Hepatocyte (in vitro differentiated cells): ENCODE results near the gene SHISA6. TPM values are rescaled to one million over a fixed set of nuclear protein-coding genes. Genes with fewer than 3 reads are reported as not detected.

Experiments used
- DNase-seq: peaks from one replicate; pipeline ENCODE4 v3.0.0-alpha.2; 2016; ENCODE audit warnings: low spot score
- H2AFZ ChIP-seq: fragments of 200-600 bp; sonication (generic); 2 replicates; pipeline ENCODE4 v1.6.0; 2016; ENCODE audit warnings: antibody characterized with exemption, mild to moderate bottlenecking
- H3K27ac ChIP-seq: fragments of 200-600 bp; sonication (generic); 2 replicates; pipeline ENCODE4 v1.5.1; 2016; ENCODE audit warnings: mild to moderate bottlenecking
- H3K27me3 ChIP-seq: fragments of 200-600 bp; sonication (generic); 2 replicates; pipeline ENCODE4 v1.6.1; 2016
- H3K36me3 ChIP-seq: fragments of 200-600 bp; sonication (generic); replicated peaks from 2 replicates; pipeline ENCODE4 v1.5.1; 2016; ENCODE audit warnings: low read depth; ENCODE audit not compliant: insufficient read depth
- H3K4me1 ChIP-seq: fragments of 200-600 bp; sonication (generic); 2 replicates; pipeline ENCODE4 v1.5.1; 2016; ENCODE audit warnings: mild to moderate bottlenecking, moderate library complexity; ENCODE audit not compliant: insufficient read depth
- H3K4me2 ChIP-seq: fragments of 200-600 bp; sonication (generic); 2 replicates; pipeline ENCODE4 v1.6.0; 2016
- H3K4me3 ChIP-seq: fragments of 200-600 bp; sonication (generic); 2 replicates; pipeline ENCODE4 v1.5.1; 2016; ENCODE audit warnings: mild to moderate bottlenecking
- H3K79me2 ChIP-seq: fragments of 200-600 bp; sonication (generic); 2 replicates; pipeline ENCODE4 v1.6.0; 2017; ENCODE audit warnings: mild to moderate bottlenecking
- H3K9me2 ChIP-seq: fragments of 200-600 bp; sonication (generic); replicated peaks from 2 replicates; pipeline ENCODE4 v1.6.0; 2017; ENCODE audit warnings: mild to moderate bottlenecking; ENCODE audit not compliant: insufficient read depth
- H3K9me3 ChIP-seq: fragments of 200-600 bp; sonication (generic); 2 replicates; pipeline ENCODE4 v1.5.1; 2016; ENCODE audit warnings: low read depth, mild to moderate bottlenecking
- H4K20me1 ChIP-seq: fragments of 200-600 bp; sonication (generic); 2 replicates; pipeline ENCODE4 v1.6.0; 2016; ENCODE audit warnings: mild to moderate bottlenecking; ENCODE audit not compliant: insufficient read depth, poor library complexity, severe bottlenecking
- EZH2 ChIP-seq: fragments of 200-600 bp; sonication (generic); IDR thresholded peaks from 2 replicates; pipeline ENCODE4 v1.6.1; 2016; ENCODE audit warnings: antibody characterized with exemption, mild to moderate bottlenecking, borderline replicate concordance
- EZH2phosphoT487 ChIP-seq: fragments of 200-600 bp; sonication (generic); IDR thresholded peaks from one replicate; pipeline ENCODE4 v1.6.1; 2018; ENCODE audit warnings: antibody characterized with exemption, mild to moderate bottlenecking, low read depth, moderate library complexity; ENCODE audit not compliant: unreplicated experiment, severe bottlenecking
- WGBS: methylation state at CpG from one replicate; pipeline ENCODE4 v1.1.6; 2016; ENCODE audit warnings: low lambda C conversion rate; ENCODE audit errors: missing lambda C conversion rate; 5-methylcytosine and 5-hydroxymethylcytosine counted together
- polyA plus RNA-seq: library from polyadenylated mRNA; unstranded; fragments of >200 nt; fragmentation: Nextera tagmentation; extraction: Ambion mirVana; gene quantifications from 2 replicates; pipeline ENCODE4 v1.2.1, GENCODE V29; 2016
- total RNA-seq: library from RNA; depleted of rRNA; stranded (reverse); fragments of >200 nt; gene quantifications from 2 replicates; pipeline ENCODE4 v1.2.3, GENCODE V29; 2014
- TF ChIP-seq, protein P1 (sequence below): fragments of 200-600 bp; sonication (generic); IDR thresholded peaks from 2 replicates; pipeline ENCODE4 v1.5.1; 2016; ENCODE audit warnings: antibody characterized with exemption, mild to moderate bottlenecking; ENCODE audit not compliant: poor library complexity

The SHISA6 gene
- total and polyA plus RNA-seq, 2 experiments from 2014 or later: 0.21 to 0.80 TPM

DNA sequence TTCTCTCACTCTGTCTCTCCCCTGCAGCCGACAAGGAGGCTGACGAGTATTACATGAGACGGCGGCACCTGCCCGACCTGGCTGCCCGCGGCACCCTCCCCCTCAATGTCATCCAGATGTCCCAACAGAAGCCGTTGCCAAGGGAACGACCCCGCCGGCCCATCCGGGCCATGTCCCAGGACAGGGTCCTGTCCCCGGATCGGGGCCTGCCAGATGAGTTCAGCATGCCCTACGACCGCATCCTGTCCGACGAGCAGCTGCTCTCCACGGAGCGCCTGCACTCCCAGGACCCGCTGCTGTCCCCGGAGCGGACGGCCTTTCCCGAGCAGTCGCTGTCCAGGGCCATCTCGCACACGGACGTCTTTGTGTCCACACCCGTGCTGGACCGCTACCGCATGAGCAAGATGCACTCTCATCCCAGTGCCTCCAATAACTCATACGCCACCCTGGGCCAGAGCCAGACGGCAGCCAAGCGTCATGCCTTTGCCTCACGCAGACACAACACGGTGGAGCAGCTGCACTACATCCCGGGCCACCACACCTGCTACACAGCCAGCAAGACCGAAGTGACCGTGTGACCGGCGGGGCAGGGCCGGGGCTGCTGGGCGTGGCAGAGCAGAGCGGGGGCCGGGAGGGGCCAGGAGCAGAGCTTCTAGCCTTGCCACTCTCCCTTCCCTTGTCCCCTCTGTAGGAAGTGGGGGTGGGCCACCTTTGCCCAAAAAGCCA is 316.9 kb downstream of the SHISA6 start:
- H3K4me1 ChIP-seq: no peaks in the 10 kb centered on the region
- no peaks in the 10 kb centered on the region for H4K20me1 ChIP-seq
- no peaks in the 10 kb centered on the region for H3K79me2 ChIP-seq
- TF ChIP-seq EZH2phosphoT487 (no peak), EZH2 (no peak)
- TF ChIP-seq, protein P1, sequence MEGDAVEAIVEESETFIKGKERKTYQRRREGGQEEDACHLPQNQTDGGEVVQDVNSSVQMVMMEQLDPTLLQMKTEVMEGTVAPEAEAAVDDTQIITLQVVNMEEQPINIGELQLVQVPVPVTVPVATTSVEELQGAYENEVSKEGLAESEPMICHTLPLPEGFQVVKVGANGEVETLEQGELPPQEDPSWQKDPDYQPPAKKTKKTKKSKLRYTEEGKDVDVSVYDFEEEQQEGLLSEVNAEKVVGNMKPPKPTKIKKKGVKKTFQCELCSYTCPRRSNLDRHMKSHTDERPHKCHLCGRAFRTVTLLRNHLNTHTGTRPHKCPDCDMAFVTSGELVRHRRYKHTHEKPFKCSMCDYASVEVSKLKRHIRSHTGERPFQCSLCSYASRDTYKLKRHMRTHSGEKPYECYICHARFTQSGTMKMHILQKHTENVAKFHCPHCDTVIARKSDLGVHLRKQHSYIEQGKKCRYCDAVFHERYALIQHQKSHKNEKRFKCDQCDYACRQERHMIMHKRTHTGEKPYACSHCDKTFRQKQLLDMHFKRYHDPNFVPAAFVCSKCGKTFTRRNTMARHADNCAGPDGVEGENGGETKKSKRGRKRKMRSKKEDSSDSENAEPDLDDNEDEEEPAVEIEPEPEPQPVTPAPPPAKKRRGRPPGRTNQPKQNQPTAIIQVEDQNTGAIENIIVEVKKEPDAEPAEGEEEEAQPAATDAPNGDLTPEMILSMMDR: no peak
- no peak for DNase-seq
- no peak overlapping the region for H2AFZ ChIP-seq
- no peaks in the 10 kb centered on the region for H3K9me2 ChIP-seq
- H3K4me2 ChIP-seq: no peak overlapping the region
- no peak overlapping the region for H3K4me3 ChIP-seq
- WGBS: 95% methylated on average over 38 of the region's 46 CpGs
- H3K36me3 ChIP-seq: no peaks in the 10 kb centered on the region
- H3K9me3 ChIP-seq: no peaks in the 10 kb centered on the region
- no peaks in the 10 kb centered on the region for H3K27me3 ChIP-seq
- no peak overlapping the region for H3K27ac ChIP-seq

DNA sequence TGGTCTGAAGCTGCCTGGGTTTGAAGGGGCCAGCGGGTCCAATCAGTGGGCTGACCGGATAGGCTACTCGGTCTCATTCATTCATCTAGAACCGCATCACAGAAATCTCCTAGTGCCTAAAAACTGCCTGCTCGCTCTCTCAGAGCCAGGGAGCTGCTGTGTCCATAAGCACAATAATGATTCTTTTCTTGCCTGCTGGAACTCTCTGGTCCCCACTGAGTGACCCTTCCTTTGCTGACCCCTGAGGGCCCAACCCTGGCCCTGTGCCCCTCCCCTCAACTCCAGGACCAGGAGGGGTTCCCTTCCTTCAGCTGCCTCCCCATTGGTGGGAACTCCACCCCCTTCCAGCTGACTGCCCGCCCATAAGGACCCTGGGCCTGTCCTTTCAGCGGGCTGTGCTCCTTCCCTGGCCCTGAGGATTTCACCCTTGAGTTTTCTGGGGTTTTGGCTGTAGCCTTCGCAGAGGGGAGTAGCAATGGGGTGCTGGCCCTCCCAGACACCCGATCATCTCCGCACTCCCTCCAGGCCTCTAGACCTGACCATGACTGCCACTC is 317.7 kb downstream of the SHISA6 start:
- Histone ChIP-seq H3K36me3 (no peaks in the 10 kb centered on the region), H3K9me3 (no peaks in the 10 kb centered on the region), H3K9me2 (no peaks in the 10 kb centered on the region), H3K27ac (no peak overlapping the region), H3K4me1 (no peaks in the 10 kb centered on the region), H2AFZ (no peak overlapping the region), H3K4me2 (no peak overlapping the region), H3K27me3 (no peaks in the 10 kb centered on the region), H4K20me1 (no peaks in the 10 kb centered on the region), H3K4me3 (no peak overlapping the region), H3K79me2 (no peaks in the 10 kb centered on the region)
- WGBS: 93% methylated on average over 10 of the region's 10 CpGs
- TF ChIP-seq EZH2: no peak
- no peak for TF ChIP-seq EZH2phosphoT487
- TF ChIP-seq, protein P1: no peak
- DNase-seq: no peak

DNA sequence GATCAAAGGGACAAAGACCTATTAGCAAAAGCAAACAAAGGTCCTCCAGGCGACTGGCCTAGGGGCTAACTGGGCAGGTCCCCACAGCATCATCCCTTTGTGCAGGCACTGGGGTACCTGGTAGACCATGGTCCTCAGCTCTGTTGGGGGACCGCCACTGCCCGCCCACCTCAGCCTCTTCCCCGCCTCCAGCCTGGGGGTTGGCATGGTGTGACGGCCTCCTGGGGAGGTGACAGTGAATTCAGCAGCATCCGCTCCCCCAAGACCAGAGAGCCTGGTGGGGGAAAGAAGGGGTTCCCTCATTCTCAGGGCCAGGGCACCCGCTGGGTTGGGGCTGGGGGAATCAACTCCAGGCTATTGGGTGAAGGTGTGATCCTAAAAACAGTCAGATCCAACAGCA is 318.6 kb downstream of the SHISA6 start:
- no peaks in the 10 kb centered on the region for H4K20me1 ChIP-seq
- H3K79me2 ChIP-seq: no peaks in the 10 kb centered on the region
- H3K4me2 ChIP-seq: no peak overlapping the region
- no peaks in the 10 kb centered on the region for H3K36me3 ChIP-seq
- no peak overlapping the region for H3K27ac ChIP-seq
- H3K4me1 ChIP-seq: no peaks in the 10 kb centered on the region
- H2AFZ ChIP-seq: no peak overlapping the region
- DNase-seq: no peak
- no peaks in the 10 kb centered on the region for H3K27me3 ChIP-seq
- no peaks in the 10 kb centered on the region for H3K9me3 ChIP-seq
- TF ChIP-seq EZH2: no peak
- no peak for TF ChIP-seq EZH2phosphoT487
- TF ChIP-seq, protein P1: no peak
- WGBS: 74% methylated on average over 7 of the region's 7 CpGs
- no peak overlapping the region for H3K4me3 ChIP-seq
- H3K9me2 ChIP-seq: no peaks in the 10 kb centered on the region
